ENCODE data around the gene BRSK2. TPM values are rescaled to one million over a fixed set of nuclear protein-coding genes. Genes with fewer than 3 reads are reported as not detected.
"Not testable (repeated sequence)": the region's sequence is repeated elsewhere in the genome, so short reads cannot be mapped to it uniquely, and the experiment has no call there.

The BRSK2 gene
- total RNA-seq, 1 donor: 0.36 TPM

GRCh38 chr11:1422481-1422880 is 32.7 kb downstream of the BRSK2 start:
- no peak for DNase-seq (ENCODE audit: low read depth)
- TF ChIP-seq CTCF (IDR thresholded peaks at IDR 0.05; ENCODE audit: insufficient read depth, low read length): no peak
- H3K4me3 ChIP-seq (ENCODE audit: low read depth, low read length): no peak overlapping the region

GRCh38 chr11:1422981-1423380 is 33.2 kb downstream of the BRSK2 start:
- H3K4me3 ChIP-seq (ENCODE audit: low read depth, low read length): no peak overlapping the region
- TF ChIP-seq CTCF (IDR thresholded peaks at IDR 0.05; ENCODE audit: insufficient read depth, low read length): no peak
- no peak for DNase-seq (ENCODE audit: low read depth)

GRCh38 chr11:1423406-1423805 is 33.7 kb downstream of the BRSK2 start:
- DNase-seq (ENCODE audit: low read depth); H3K4me3 ChIP-seq (ENCODE audit: low read depth, low read length): not testable (repeated sequence)

GRCh38 chr11:1425006-1425405 is 35.3 kb downstream of the BRSK2 start:
- no peak overlapping the region for H3K4me3 ChIP-seq (ENCODE audit: low read depth, low read length)
- no peak for TF ChIP-seq CTCF (IDR thresholded peaks at IDR 0.05; ENCODE audit: insufficient read depth, low read length)
- DNase-seq (ENCODE audit: low read depth): no peak

- no peak overlapping the region for H3K4me3 ChIP-seq (ENCODE audit: low read depth, low read length)
- TF ChIP-seq CTCF (IDR thresholded peaks at IDR 0.05; ENCODE audit: insufficient read depth, low read length): no peak
- DNase-seq (ENCODE audit: low read depth): no peak
Observed at GRCh38 chr11:1425439-1425838, 35.7 kb downstream of the BRSK2 start.

- no peak for DNase-seq (ENCODE audit: low read depth)
- no peak overlapping the region for H3K4me3 ChIP-seq (ENCODE audit: low read depth, low read length)
- no peak for TF ChIP-seq CTCF (IDR thresholded peaks at IDR 0.05; ENCODE audit: insufficient read depth, low read length)
Observed at GRCh38 chr11:1428762-1429316, 39.1 kb downstream of the BRSK2 start.

- DNase-seq (ENCODE audit: low read depth): no peak
- TF ChIP-seq CTCF (IDR thresholded peaks at IDR 0.05; ENCODE audit: insufficient read depth, low read length): no peak
- H3K4me3 ChIP-seq (ENCODE audit: low read depth, low read length): no peak overlapping the region
Observed at GRCh38 chr11:1433568-1433967, 43.8 kb downstream of the BRSK2 start.
